Parathyroid adenoma (tissue), 2 donors: ENCODE measurements around the gene GIPR.

ENCODE experiments used
- H2AFZ ChIP-seq: fragments of 300-600 bp; sonication (generic); one replicate; pipeline ENCODE4 v1.7.0; 2017; ENCODE audit warnings: antibody characterized with exemption, mild to moderate bottlenecking
- H3K27ac ChIP-seq: fragments of 300-600 bp; sonication (generic); one replicate; pipeline ENCODE4 v1.7.0; 2017
- H3K27me3 ChIP-seq: fragments of 300-600 bp; sonication (generic); one replicate; pipeline ENCODE4 v1.7.0; 2017; ENCODE audit warnings: low read length; ENCODE audit not compliant: control insufficient read depth, insufficient read depth
- H3K36me3 ChIP-seq: fragments of 300-600 bp; sonication (generic); one replicate; pipeline ENCODE4 v1.7.0; 2017; ENCODE audit warnings: low read length; ENCODE audit not compliant: control insufficient read depth, insufficient read depth
- H3K4me1 ChIP-seq: fragments of 300-600 bp; sonication (generic); one replicate; pipeline ENCODE4 v1.7.0; 2017; ENCODE audit warnings: control low read depth
- H3K4me2 ChIP-seq: fragments of 300-600 bp; sonication (generic); one replicate; pipeline ENCODE4 v1.7.0; 2017; ENCODE audit warnings: low read length
- H3K4me3 ChIP-seq: fragments of 300-600 bp; sonication (generic); one replicate; pipeline ENCODE4 v1.7.0; 2017; ENCODE audit warnings: low read depth, low read length
- H3K79me2 ChIP-seq: fragments of 300-600 bp; sonication (generic); one replicate; pipeline ENCODE4 v1.7.0; 2017; ENCODE audit warnings: control low read depth
- H3K9ac ChIP-seq: fragments of 300-600 bp; sonication (generic); one replicate; pipeline ENCODE4 v1.7.0; 2017; ENCODE audit warnings: mild to moderate bottlenecking
- H3K9me3 ChIP-seq: fragments of 300-600 bp; sonication (generic); one replicate; pipeline ENCODE4 v1.7.0; 2017; ENCODE audit warnings: low read length; ENCODE audit not compliant: control insufficient read depth
- CTCF ChIP-seq: fragments of 300-600 bp; sonication (generic); IDR thresholded peaks from one replicate; pipeline ENCODE4 v1.7.0; 2017; ENCODE audit warnings: antibody characterized with exemption, mild to moderate bottlenecking
- donor health status: primary hyperparathyroidism.

Gene GIPR

GRCh38 chr19:45629704-45630103, 38.3 kb upstream of the GIPR start:
- Histone ChIP-seq H3K9ac (no peak overlapping the region), H3K4me3 (no peak overlapping the region), H3K4me1 (no peaks in the 10 kb centered on the region), H3K4me2 (no peak overlapping the region), H3K79me2 (peaks cover 4% of the 10 kb centered on the region), H3K27ac (no peak overlapping the region), H3K36me3 (no peaks in the 10 kb centered on the region), H2AFZ (no peak overlapping the region), H3K27me3 (no peaks in the 10 kb centered on the region), H3K9me3 (no peaks in the 10 kb centered on the region)
- TF ChIP-seq CTCF = no peak

GRCh38 chr19:45630463-45630862, 37.6 kb upstream of the GIPR start:
- Histone ChIP-seq H3K36me3 (no peaks in the 10 kb centered on the region), H3K27ac (no peak overlapping the region), H3K4me2 (no peak overlapping the region), H2AFZ (no peak overlapping the region), H3K27me3 (no peaks in the 10 kb centered on the region), H3K79me2 (peaks cover 7% of the 10 kb centered on the region), H3K9me3 (no peaks in the 10 kb centered on the region), H3K9ac (no peak overlapping the region), H3K4me1 (peaks cover 4% of the 10 kb centered on the region), H3K4me3 (no peak overlapping the region)
- TF ChIP-seq CTCF = no peak

GRCh38 chr19:45632468-45633196, 35.4 kb upstream of the GIPR start:
- Histone ChIP-seq H3K4me2 (no peak overlapping the region), H3K79me2 (peaks cover 7% of the 10 kb centered on the region), H2AFZ (no peak overlapping the region), H3K4me1 (peaks cover 22% of the 10 kb centered on the region), H3K36me3 (no peaks in the 10 kb centered on the region), H3K9me3 (no peaks in the 10 kb centered on the region), H3K9ac (no peak overlapping the region), H3K27me3 (no peaks in the 10 kb centered on the region), H3K4me3 (no peak overlapping the region), H3K27ac (no peak overlapping the region)
- no peak for TF ChIP-seq CTCF

GRCh38 chr19:45636275-45636674, 31.7 kb upstream of the GIPR start:
- Histone ChIP-seq H3K9ac (no peak overlapping the region), H3K9me3 (no peaks in the 10 kb centered on the region), H3K36me3 (no peaks in the 10 kb centered on the region), H3K4me1 (peaks cover 35% of the 10 kb centered on the region), H3K4me2 (peak overlapping the region; percentile 2), H3K27me3 (no peaks in the 10 kb centered on the region), H3K27ac (peak overlapping the region; percentile 89), H2AFZ (no peak overlapping the region), H3K4me3 (no peak overlapping the region), H3K79me2 (peaks cover 7% of the 10 kb centered on the region)
- TF ChIP-seq CTCF = no peak

- H3K4me2 ChIP-seq = peak overlapping the region; percentile 0
- H2AFZ ChIP-seq = peak overlapping the region; percentile 34
- H3K4me1 ChIP-seq = peaks cover 39% of the 10 kb centered on the region
- no peak for TF ChIP-seq CTCF
- H3K79me2 ChIP-seq = peaks cover 7% of the 10 kb centered on the region
- no peaks in the 10 kb centered on the region for H3K36me3 ChIP-seq
- no peaks in the 10 kb centered on the region for H3K9me3 ChIP-seq
- H3K27ac ChIP-seq = peak overlapping the region; percentile 89
- no peak overlapping the region for H3K4me3 ChIP-seq
- no peak overlapping the region for H3K9ac ChIP-seq
- H3K27me3 ChIP-seq = no peaks in the 10 kb centered on the region
These were observed 31.1 kb upstream of the GIPR start for GRCh38 chr19:45636902-45637301.
